ENCODE data around the gene BNIP3.

The BNIP3 gene

GRCh38 chr10:131982796-131983195, 1.1 kb upstream of the BNIP3 start:
- peaks cover 9% of the 10 kb centered on the region for H3K4me1 ChIP-seq (ENCODE audit: control insufficient read depth, insufficient read depth, low read length)
- no peaks in the 10 kb centered on the region for H3K36me3 ChIP-seq (ENCODE audit: control insufficient read depth, insufficient read depth, low read length)
- H3K9ac ChIP-seq (ENCODE audit: low read length): no peak overlapping the region
- peaks cover 31% of the 10 kb centered on the region for H3K27me3 ChIP-seq (ENCODE audit: control insufficient read depth, insufficient read depth, low read length)
- H3K4me3 ChIP-seq (ENCODE audit: low read length): no peak overlapping the region
- no peaks in the 10 kb centered on the region for H3K9me3 ChIP-seq (ENCODE audit: control insufficient read depth, low read length)

GRCh38 chr10:131982185-131982756, 548 bp upstream of the BNIP3 start:
- Histone ChIP-seq H3K4me3 (ENCODE audit: low read length) (no peak overlapping the region), H3K9ac (ENCODE audit: low read length) (no peak overlapping the region), H3K9me3 (ENCODE audit: control insufficient read depth, low read length) (no peaks in the 10 kb centered on the region), H3K27me3 (ENCODE audit: control insufficient read depth, insufficient read depth, low read length) (peaks cover 31% of the 10 kb centered on the region), H3K36me3 (ENCODE audit: control insufficient read depth, insufficient read depth, low read length) (no peaks in the 10 kb centered on the region), H3K4me1 (ENCODE audit: control insufficient read depth, insufficient read depth, low read length) (peaks cover 9% of the 10 kb centered on the region)

GRCh38 chr10:131980761-131981428, 828 bp downstream of the BNIP3 start:
- H3K9me3 ChIP-seq (ENCODE audit: control insufficient read depth, low read length): no peaks in the 10 kb centered on the region
- H3K27me3 ChIP-seq (ENCODE audit: control insufficient read depth, insufficient read depth, low read length): peaks cover 31% of the 10 kb centered on the region
- peak overlapping the region; percentile 22 for H3K4me3 ChIP-seq (ENCODE audit: low read length)
- H3K4me1 ChIP-seq (ENCODE audit: control insufficient read depth, insufficient read depth, low read length): peaks cover 9% of the 10 kb centered on the region
- no peaks in the 10 kb centered on the region for H3K36me3 ChIP-seq (ENCODE audit: control insufficient read depth, insufficient read depth, low read length)
- H3K9ac ChIP-seq (ENCODE audit: low read length): peak overlapping the region; percentile 64

GRCh38 chr10:131980321-131980720, 1.4 kb downstream of the BNIP3 start:
- Histone ChIP-seq H3K4me1 (ENCODE audit: control insufficient read depth, insufficient read depth, low read length) (peaks cover 9% of the 10 kb centered on the region), H3K9ac (ENCODE audit: low read length) (no peak overlapping the region), H3K27me3 (ENCODE audit: control insufficient read depth, insufficient read depth, low read length) (peaks cover 31% of the 10 kb centered on the region), H3K4me3 (ENCODE audit: low read length) (no peak overlapping the region), H3K9me3 (ENCODE audit: control insufficient read depth, low read length) (no peaks in the 10 kb centered on the region), H3K36me3 (ENCODE audit: control insufficient read depth, insufficient read depth, low read length) (no peaks in the 10 kb centered on the region)

GRCh38 chr10:131979821-131980270, 1.9 kb downstream of the BNIP3 start:
- Histone ChIP-seq H3K27me3 (ENCODE audit: control insufficient read depth, insufficient read depth, low read length) (peaks cover 31% of the 10 kb centered on the region), H3K9ac (ENCODE audit: low read length) (no peak overlapping the region), H3K36me3 (ENCODE audit: control insufficient read depth, insufficient read depth, low read length) (no peaks in the 10 kb centered on the region), H3K4me3 (ENCODE audit: low read length) (no peak overlapping the region), H3K9me3 (ENCODE audit: control insufficient read depth, low read length) (no peaks in the 10 kb centered on the region), H3K4me1 (ENCODE audit: control insufficient read depth, insufficient read depth, low read length) (peaks cover 9% of the 10 kb centered on the region)

GRCh38 chr10:131979336-131979735, 2.4 kb downstream of the BNIP3 start:
- H3K4me1 ChIP-seq (ENCODE audit: control insufficient read depth, insufficient read depth, low read length): peaks cover 9% of the 10 kb centered on the region
- no peak overlapping the region for H3K4me3 ChIP-seq (ENCODE audit: low read length)
- no peak overlapping the region for H3K9ac ChIP-seq (ENCODE audit: low read length)
- peaks cover 31% of the 10 kb centered on the region for H3K27me3 ChIP-seq (ENCODE audit: control insufficient read depth, insufficient read depth, low read length)
- no peaks in the 10 kb centered on the region for H3K9me3 ChIP-seq (ENCODE audit: control insufficient read depth, low read length)
- H3K36me3 ChIP-seq (ENCODE audit: control insufficient read depth, insufficient read depth, low read length): no peaks in the 10 kb centered on the region

- Histone ChIP-seq H3K9me3 (ENCODE audit: control insufficient read depth, low read length) (no peaks in the 10 kb centered on the region), H3K27me3 (ENCODE audit: control insufficient read depth, insufficient read depth, low read length) (peaks cover 31% of the 10 kb centered on the region), H3K36me3 (ENCODE audit: control insufficient read depth, insufficient read depth, low read length) (no peaks in the 10 kb centered on the region), H3K9ac (ENCODE audit: low read length) (no peak overlapping the region), H3K4me1 (ENCODE audit: control insufficient read depth, insufficient read depth, low read length) (peaks cover 9% of the 10 kb centered on the region), H3K4me3 (ENCODE audit: low read length) (no peak overlapping the region)
Observed at GRCh38 chr10:131978851-131979250, 2.9 kb downstream of the BNIP3 start.

GRCh38 chr10:131978366-131978765, 3.4 kb downstream of the BNIP3 start:
- H3K27me3 ChIP-seq (ENCODE audit: control insufficient read depth, insufficient read depth, low read length): peaks cover 31% of the 10 kb centered on the region
- H3K4me1 ChIP-seq (ENCODE audit: control insufficient read depth, insufficient read depth, low read length): peaks cover 9% of the 10 kb centered on the region
- no peaks in the 10 kb centered on the region for H3K9me3 ChIP-seq (ENCODE audit: control insufficient read depth, low read length)
- no peak overlapping the region for H3K4me3 ChIP-seq (ENCODE audit: low read length)
- H3K9ac ChIP-seq (ENCODE audit: low read length): no peak overlapping the region
- H3K36me3 ChIP-seq (ENCODE audit: control insufficient read depth, insufficient read depth, low read length): no peaks in the 10 kb centered on the region

- Histone ChIP-seq H3K4me3 (ENCODE audit: low read length) (no peak overlapping the region), H3K27me3 (ENCODE audit: control insufficient read depth, insufficient read depth, low read length) (peaks cover 28% of the 10 kb centered on the region), H3K9me3 (ENCODE audit: control insufficient read depth, low read length) (no peaks in the 10 kb centered on the region), H3K9ac (ENCODE audit: low read length) (no peak overlapping the region), H3K4me1 (ENCODE audit: control insufficient read depth, insufficient read depth, low read length) (peaks cover 9% of the 10 kb centered on the region), H3K36me3 (ENCODE audit: control insufficient read depth, insufficient read depth, low read length) (no peaks in the 10 kb centered on the region)
Observed at GRCh38 chr10:131977323-131978096, 4.2 kb downstream of the BNIP3 start.

GRCh38 chr10:131975796-131976195, 5.9 kb downstream of the BNIP3 start:
- H3K36me3 ChIP-seq (ENCODE audit: control insufficient read depth, insufficient read depth, low read length): no peaks in the 10 kb centered on the region
- peaks cover 2% of the 10 kb centered on the region for H3K4me1 ChIP-seq (ENCODE audit: control insufficient read depth, insufficient read depth, low read length)
- peaks cover 16% of the 10 kb centered on the region for H3K27me3 ChIP-seq (ENCODE audit: control insufficient read depth, insufficient read depth, low read length)
- no peak overlapping the region for H3K9ac ChIP-seq (ENCODE audit: low read length)
- no peak overlapping the region for H3K4me3 ChIP-seq (ENCODE audit: low read length)
- no peaks in the 10 kb centered on the region for H3K9me3 ChIP-seq (ENCODE audit: control insufficient read depth, low read length)

- Histone ChIP-seq H3K27me3 (ENCODE audit: control insufficient read depth, insufficient read depth, low read length) (peaks cover 12% of the 10 kb centered on the region), H3K4me1 (ENCODE audit: control insufficient read depth, insufficient read depth, low read length) (no peaks in the 10 kb centered on the region), H3K9ac (ENCODE audit: low read length) (no peak overlapping the region), H3K4me3 (ENCODE audit: low read length) (no peak overlapping the region), H3K36me3 (ENCODE audit: control insufficient read depth, insufficient read depth, low read length) (no peaks in the 10 kb centered on the region), H3K9me3 (ENCODE audit: control insufficient read depth, low read length) (no peaks in the 10 kb centered on the region)
Observed at GRCh38 chr10:131975003-131975402, 6.7 kb downstream of the BNIP3 start.

Data from mucosa of stomach (tissue), 1 donor.